ENCODE measurements around the gene EXOC7. TPM values are rescaled to one million over a fixed set of nuclear protein-coding genes. Genes with fewer than 3 reads are reported as not detected.

EXOC7 gene, protein sequence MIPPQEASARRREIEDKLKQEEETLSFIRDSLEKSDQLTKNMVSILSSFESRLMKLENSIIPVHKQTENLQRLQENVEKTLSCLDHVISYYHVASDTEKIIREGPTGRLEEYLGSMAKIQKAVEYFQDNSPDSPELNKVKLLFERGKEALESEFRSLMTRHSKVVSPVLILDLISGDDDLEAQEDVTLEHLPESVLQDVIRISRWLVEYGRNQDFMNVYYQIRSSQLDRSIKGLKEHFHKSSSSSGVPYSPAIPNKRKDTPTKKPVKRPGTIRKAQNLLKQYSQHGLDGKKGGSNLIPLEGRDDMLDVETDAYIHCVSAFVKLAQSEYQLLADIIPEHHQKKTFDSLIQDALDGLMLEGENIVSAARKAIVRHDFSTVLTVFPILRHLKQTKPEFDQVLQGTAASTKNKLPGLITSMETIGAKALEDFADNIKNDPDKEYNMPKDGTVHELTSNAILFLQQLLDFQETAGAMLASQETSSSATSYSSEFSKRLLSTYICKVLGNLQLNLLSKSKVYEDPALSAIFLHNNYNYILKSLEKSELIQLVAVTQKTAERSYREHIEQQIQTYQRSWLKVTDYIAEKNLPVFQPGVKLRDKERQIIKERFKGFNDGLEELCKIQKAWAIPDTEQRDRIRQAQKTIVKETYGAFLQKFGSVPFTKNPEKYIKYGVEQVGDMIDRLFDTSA
- 82.2 TPM for total RNA-seq
- long read RNA-seq, full-length matches to known transcripts, result 122 of 318 reads
- long read RNA-seq, partial matches to known transcripts, result 11 of 318 reads
- long read RNA-seq, other reads (novel, unspliced or antisense), result 185 of 318 reads

DNA sequence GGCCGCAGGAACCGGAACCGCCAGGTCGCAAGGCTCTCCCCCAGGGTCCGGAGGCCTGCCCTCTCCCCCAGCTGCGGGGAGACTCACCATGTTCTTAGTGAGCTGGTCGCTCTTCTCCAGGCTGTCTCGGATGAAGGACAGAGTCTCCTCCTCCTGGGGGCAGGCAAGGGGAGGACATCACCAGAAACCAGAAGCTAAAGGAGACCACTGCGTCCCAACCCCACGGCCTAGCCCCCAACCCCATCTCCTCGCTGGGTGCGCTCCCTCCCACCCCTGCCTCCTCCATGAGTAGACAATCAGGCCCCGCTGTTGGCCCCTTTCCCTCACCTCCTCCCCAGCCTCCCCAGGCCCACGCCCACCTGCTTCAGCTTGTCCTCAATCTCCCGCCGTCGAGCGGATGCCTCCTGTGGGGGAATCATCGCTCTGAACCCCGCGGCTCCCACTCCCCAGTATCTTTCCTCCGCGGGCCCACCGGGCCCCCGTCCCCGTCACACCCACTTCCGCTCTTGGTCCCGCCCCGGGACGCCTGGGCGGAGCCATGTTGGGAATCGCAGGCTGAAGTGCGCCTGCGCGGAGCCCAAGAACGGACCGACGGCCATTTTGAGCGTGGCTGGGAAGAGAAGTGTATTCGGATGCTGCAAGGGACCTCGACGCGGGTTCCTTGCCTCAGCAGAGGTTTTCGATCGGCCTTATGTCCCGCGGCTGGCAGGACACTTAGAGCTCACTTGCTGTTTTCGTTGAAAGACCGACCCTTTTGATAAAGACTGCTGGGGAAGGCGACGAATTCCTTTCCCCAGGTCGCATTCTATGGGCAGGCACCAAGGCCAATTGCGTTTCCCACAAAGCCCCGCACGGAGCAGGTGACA, at the start of gene EXOC7:
Gene EXOC7, minus strand, starts transcription at position 514 of the 866 bp plus-strand sequence. Its CDS starts 95 bp downstream, at position 419.
- intact Hi-C loops (cut with micrococcal nuclease), result no loop called here
- peak; percentile 95 for DNase-seq
- peak; percentile 99 for ATAC-seq

DNA sequence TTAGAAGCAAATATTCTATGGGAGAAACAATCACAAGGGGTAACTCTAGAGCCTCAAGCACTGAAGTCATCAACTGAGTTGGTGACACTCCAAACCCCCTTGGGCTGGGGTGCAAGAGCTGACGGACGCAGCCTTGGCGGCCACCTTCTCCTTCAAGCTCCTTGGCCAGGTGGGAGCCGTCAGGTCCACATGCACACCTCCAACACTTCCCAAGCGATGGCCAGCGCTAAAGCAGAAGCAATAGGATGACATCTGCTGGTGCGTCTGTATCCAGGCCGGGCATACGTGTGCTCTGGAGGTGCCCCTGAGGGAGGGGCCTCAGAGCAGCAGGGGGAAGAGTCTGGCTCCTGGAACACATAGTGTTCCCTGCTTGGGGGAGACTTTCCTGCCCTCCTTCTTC, 49.6 kb upstream of the EXOC7 start:
- DNase-seq, result no peak
- intact Hi-C loops (cut with micrococcal nuclease), result no loop called here

DNA sequence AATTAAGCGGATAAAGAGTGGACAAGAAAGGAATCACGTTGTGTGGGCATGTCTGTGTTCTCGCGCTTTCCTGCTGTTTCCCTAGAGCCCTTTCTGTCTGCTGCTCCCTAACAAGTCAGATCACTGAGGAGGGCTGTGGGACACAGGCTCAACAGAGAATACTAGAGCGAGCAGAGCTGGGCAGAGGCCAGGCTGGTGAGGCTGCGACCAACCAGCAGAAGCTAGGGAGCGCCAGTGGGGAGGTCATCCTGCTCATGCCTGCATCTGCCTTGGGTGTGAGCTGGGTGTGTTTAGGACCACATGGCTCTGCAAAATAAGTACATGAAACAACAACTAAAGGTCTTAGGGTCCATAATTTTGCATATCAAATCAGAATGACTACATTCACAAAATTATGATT, 49.0 kb upstream of the EXOC7 start:
- DNase-seq, result no peak
- ATAC-seq, result no peak
- intact Hi-C loops (cut with micrococcal nuclease), result no loop called here

More for the DNA sequence above, 49.6 kb upstream of the EXOC7 start:
- no peak for ATAC-seq

DNA sequence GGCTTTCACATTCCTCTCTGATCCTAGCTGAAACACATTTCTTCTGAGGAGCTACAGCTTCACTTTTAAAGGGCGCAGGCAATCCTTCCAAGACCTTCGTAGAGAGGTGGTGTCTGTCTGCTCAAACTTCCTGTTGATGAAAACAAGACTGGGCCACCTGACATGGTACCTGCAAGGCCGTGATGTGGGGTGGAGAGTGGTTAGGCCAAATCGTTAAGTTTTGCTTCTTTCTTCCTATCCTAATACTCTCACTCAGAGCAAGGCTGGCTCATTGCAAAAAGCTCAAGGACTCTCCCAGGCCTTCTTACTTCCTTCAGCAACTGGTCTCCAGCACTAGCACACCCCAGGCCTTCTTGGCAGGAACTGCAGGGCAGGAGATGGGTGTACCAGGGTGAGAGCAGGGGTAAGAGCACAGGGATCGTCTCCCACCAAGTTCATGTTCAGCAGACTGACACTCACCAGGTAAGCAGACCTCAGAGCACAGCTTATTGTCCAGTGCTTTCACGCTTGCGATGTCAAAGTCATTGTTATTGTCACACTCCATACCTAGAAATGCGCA, 48.4 kb upstream of the EXOC7 start:
- DNase-seq, result no peak
- intact Hi-C loops (cut with micrococcal nuclease), result no loop called here
- no peak for ATAC-seq

DNA sequence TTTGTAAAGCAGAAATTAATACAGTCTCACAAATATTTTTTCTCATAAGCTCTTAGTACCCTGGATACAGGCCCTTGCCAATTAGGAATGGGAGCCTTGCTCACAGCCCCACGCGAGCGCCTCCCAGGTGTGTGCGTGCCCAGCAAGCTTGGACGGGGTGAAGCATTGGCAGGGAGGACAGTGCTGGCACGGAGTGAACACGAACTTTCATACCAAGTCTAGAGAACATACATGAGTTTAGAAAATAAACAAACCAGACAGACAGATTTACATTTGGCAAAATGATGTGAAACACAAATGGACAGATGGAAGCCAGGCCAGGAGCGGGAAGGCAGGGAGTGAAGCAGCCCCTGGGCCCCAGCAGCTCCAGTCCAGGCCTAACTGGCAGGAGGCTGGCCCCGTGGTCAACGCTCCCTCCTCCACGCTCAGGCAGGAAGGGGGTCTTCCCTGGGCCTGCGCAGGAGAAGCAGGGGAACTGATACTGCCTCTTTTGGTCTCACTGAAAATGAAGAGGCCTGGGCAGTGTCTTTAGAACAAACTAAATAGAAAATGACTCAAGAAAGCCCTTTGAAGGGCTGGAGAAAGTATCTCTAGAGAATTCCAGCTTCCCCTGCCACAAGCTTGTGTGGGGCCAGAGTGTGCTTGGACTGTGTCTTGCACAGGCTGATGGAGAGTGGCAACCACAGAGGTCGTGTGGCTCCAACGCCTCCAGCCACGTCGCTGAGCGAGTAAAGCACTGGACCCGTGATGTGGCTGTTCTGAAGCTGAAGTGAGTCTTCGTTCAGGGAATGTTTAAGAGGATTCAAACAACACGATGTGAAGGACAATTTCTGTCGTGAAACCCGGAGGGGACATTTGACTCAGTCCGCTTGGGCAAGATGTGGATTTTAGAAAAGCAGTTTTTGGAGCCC, 47.4 kb upstream of the EXOC7 start:
- no peak for ATAC-seq
- intact Hi-C loops (cut with micrococcal nuclease), result no loop called here

DNA sequence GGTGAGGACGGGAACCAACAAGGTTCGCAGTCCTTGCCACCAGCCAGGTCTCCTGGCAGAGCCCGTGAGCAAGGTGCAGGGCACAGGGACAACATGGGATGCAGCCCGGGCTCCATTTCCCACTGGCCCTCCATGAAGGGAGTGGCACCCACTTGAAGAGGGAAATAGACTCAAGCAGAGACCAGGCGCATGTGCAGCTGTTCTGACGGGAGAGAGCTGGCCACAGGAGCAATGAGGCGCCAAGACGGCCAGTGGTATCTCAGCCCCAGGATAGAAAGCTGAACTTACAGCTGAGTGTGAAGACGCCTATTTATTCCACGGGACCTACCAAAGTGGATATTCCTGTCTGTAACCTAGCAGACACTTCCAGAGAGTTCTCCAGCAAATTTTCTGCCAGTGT, 45.6 kb upstream of the EXOC7 start:
- DNase-seq (no peak), ATAC-seq (no peak)
- intact Hi-C loops (cut with micrococcal nuclease), result no loop called here

More for the DNA sequence above, 47.4 kb upstream of the EXOC7 start:
- DNase-seq, result no peak

DNA sequence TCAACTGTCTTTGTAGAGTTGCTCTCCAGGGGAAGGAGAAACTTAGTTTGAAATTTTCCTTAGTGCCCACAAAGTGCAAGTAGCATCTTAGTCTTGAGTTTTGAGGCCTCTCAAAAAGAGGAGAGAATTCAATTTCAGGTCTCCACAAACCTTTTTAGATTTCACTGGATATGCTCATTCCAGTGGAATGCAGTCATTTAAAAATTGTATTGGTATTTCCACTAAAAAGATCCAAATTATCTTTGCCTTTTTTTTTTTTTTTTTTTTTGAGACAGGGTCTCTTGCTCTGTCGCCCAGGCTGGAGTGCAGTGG, 44.4 kb upstream of the EXOC7 start:
- DNase-seq (no peak), ATAC-seq (no peak)
- intact Hi-C loops (cut with micrococcal nuclease), result no loop called here

DNA sequence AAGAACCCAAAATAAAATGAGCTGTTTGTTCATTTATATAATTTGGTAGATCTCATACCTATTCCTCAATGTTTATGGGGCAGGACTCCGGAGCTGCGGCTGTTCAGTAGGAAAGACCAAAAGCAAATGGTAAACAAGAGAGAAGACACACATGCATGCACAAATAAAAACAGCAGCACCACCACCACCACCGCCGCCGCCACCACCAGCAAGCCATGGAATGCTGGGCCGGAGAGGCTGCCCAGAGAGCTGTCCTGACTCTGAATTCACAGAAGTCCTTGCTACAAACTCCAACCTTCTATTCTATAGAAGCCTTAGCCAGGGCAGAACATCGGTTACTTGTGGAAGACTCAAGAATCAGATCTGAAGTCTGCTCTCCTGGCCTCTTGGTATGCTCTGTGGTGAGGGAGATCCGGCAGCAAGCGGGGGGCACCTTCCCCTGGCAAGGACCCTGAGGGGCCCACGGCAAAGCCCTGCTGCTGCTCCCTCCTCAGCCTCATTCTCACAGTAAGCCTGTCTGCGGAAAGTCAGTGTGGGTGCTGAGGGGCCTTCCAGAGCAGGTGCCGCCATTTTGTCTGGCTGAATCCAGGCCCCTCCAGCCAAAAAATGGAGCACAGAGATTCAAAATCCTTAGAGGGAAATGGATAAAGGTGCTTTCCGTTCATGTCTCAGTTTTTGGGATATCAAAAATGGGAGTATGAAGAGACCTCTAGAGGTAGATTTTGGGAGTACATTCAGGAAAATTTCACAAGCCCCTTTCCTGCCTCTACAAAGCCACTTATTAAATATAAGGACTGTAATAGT, 43.8 kb upstream of the EXOC7 start:
- intact Hi-C loops (cut with micrococcal nuclease), result no loop called here
- no peak for ATAC-seq
- no peak for DNase-seq

DNA sequence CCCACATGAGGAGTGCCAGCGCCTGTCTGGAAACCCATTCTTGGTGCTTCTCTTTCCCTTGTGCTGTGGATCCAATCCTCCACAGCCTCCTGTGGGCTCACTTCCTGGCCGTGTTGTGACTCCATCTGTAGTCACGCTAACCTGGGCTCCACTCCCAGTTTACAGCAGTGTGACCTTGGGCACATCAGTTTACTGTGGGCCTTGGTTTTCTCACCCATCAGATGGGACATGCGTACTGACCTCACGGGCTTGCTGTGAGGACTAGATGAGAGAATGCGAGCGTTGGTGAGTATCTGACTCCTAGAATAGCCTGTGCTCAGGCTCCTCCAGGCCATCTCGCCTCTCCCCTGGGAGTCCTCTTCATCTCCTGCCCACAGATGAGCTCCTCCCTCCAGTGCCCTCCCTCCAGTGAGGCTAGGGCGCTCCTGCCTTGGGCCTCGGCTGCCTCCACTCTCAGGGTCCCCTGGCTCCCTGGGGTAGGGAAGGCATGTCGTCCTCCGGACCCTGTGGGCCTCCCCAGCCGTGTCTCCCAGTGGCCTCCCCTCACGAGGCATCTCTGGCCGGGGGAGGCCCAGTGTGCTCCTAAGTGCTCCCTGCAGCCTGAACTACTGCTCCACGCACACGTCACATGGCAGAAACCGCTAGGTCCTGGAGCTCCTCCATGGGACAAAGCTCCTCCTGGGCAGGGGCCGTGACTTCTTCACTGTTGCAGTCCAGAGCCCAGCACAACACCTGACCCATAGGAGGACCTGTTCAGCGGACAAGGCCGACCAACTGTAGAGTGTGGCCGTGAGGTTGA, 42.7 kb upstream of the EXOC7 start:
- ATAC-seq (no peak), DNase-seq (no peak)
- intact Hi-C loops (cut with micrococcal nuclease), result no loop called here

DNA sequence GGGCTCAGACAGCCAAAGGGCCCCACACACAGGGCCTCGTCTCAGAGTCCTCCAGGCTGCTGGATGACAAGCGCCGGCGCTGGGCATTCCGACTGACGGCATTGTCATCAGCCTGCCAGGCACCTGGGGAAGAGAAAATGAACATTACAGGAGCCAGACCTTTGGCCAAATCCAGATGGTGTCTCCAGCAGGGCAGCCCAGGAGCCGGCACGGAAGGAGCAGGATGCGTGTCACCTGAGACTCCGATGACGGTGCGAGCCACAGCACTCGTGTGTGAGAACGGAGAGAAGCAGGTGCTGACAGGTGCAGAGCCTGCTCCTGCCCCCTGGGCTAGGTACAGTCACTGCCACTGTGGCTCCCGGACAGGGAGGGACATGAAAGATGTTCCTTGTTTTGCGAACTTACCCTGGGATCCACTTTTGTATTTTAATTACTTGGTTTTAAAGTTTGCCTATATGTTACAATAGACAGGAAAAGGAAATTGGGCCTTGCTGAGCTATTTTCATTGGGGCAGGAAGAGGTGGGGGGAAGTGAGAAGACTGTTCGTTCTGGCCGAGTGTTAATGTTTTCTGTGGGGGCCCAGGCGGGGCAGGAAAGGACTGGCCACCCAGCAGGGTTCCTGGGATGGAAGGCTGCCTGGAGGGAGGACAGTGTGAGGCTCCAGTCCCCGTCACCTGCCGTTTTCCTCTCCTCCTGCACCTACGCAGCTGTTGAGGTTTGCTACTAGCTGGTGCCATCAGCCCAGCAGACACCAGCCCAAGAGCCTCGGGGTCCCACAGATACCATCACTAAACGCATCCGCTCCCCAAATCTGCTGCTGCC, 41.9 kb upstream of the EXOC7 start:
- DNase-seq (no peak), ATAC-seq (peak; percentile 8)
- intact Hi-C loops (cut with micrococcal nuclease), result no loop called here

DNA sequence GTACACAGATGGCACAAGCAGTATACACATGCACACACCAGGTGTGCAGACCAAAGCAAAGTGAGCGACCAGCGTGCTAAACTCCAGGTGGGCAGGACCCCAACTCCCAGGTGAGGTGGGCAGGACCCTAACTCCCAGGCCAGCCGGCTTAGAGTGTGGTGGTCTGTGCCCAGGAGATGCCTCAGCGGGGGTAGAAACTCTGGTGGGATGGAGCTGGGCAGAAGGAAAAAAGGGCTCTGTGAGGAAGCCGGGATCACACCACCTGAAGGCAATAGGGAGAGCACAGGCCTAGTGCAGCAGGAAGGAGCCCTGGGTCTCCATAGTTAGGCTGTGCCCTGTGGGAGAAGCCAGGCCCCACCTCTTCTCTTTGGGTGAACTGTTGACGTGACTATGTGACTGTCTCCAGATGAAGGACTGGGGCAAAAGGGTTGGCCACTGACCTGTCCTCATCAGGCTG, 39.0 kb upstream of the EXOC7 start:
- ATAC-seq (no peak), DNase-seq (no peak)
- intact Hi-C loops (cut with micrococcal nuclease), result no loop called here

DNA sequence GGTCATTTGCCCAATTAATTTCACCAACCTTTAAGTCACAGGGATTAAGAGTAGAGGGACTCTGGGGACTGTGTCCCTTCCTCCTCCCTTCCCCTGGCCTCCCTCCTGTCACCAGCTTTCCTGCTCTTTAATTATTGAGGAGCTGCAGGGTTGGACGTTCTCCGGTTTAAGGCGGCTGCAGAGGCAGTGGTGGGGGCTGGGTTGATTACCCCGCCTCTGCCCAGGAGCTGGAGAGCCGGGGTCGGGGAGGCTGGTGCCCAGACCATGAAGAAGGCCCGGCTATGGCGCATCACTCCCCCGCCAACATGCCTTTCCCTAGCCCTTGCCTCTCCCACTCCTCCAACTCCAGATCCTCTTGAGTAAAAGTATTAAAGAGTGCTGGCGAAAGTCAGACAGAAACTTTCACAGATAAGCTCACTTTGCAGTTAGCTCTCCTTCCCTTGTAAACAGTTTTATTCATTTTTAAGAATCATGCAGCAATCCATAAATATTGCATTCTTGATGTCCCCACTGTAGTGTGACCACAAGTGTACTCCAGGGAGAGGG, 38.5 kb upstream of the EXOC7 start:
- intact Hi-C loops (cut with micrococcal nuclease), result no loop called here
- ATAC-seq (no peak), DNase-seq (no peak)

DNA sequence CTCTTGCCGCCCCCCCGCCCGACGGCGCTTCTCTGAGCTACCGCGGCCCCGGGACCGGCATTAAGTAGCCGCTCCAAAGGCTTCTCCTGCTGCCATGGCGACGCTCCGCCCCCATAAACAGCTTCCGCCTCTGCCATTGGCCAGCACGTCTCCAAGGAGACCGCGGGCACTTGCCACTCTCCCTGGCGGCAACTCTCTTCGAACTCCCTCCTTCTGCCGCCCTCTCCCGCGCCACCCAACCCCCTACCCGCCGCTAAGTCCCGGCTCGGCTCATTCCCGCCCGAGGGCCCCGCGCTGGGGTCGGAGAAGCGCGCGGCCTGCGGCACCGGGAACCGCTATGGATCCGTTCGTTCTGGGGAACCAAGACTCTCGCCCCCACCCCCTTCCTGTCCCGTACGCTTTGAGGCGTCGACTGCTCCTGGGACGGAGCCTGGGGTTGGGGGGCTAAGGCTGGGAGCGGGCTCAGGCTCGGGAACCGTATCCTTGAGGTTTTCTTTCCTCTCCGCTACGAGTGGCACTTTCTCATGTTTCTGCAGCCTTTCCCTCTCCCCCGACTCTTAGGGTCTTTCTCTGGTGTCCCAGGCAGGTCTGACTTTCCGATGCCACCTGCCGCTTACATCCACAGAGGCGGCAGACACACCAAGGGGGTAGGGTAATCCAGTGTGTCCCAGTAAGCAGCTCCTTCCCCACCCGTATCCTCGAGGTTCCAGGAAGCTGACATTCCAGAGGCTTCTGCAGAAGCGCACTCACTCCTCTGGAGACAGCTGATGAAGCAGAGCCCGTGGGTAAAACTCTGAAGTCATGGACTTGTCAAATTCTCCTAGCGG, 37.8 kb upstream of the EXOC7 start, which contains the start of gene FOXJ1:
Gene FOXJ1, minus strand, starts transcription at position 34 of the 827 bp plus-strand sequence. CDS start 850 bp downstream, outside the sequence.
- ATAC-seq (peak; percentile 92), DNase-seq (peak; percentile 91)
- intact Hi-C loops (cut with micrococcal nuclease), result no loop called here

DNA sequence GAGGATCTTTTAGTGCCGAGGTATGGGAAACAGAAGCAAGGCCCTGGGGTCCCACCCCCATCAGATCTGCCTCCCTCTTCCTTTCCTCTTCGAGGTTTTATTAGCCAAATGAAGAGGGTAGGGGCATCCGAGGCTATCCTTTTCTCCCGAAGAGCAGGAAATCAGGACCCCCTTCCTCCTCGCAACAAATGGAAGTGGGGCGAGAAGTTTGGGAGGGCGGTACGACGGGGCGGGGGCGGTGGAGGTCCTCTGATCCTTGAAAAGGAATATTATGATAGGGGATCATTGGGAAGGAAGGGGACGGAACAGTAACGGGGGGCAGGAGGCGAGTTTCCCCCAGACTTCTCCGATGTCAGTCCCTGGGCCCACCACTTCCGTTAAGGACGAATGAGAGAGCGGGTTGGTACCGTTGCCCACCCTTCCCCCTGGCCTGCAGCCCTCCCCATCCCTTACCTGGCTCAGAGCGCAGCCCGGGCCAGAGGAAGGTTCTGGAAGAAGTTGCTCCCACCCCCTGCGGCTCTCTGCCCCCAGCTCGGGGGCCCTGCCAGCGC, 37.1 kb upstream of the EXOC7 start:
- DNase-seq, result no peak
- no peak for ATAC-seq
- intact Hi-C loops (cut with micrococcal nuclease), result no loop called here

Data from left ventricle myocardium superior (tissue), 1 donor.